SK-MEL-5 (cell line): ENCODE data around the gene PTDSS2. TPM values are rescaled to one million over a fixed set of nuclear protein-coding genes. Genes with fewer than 3 reads are reported as not detected.

ENCODE experiments used
- DNase-seq: peaks from one replicate; pipeline ENCODE4 v3.0.0-alpha.2; 2016; ENCODE audit warnings: low read depth, low spot score
- in situ Hi-C: cut with HindIII; loops from 2 replicates; pipeline ENCODE4 v1.10.0; 2016; ENCODE audit warnings: low sequenced_read_pairs, high pct_unique_total_duplicates, low pct_unique_long_range_greater_than_20kb
- total RNA-seq: library from RNA; depleted of rRNA; stranded (reverse); fragments of >200 nt; shearing (Covaris generic); gene quantifications from 2 replicates; pipeline ENCODE4 v1.2.3, GENCODE V29; 2014

PTDSS2 gene
- total RNA-seq, 1 experiment from 2014 or later, result 41.7 TPM

DNA sequence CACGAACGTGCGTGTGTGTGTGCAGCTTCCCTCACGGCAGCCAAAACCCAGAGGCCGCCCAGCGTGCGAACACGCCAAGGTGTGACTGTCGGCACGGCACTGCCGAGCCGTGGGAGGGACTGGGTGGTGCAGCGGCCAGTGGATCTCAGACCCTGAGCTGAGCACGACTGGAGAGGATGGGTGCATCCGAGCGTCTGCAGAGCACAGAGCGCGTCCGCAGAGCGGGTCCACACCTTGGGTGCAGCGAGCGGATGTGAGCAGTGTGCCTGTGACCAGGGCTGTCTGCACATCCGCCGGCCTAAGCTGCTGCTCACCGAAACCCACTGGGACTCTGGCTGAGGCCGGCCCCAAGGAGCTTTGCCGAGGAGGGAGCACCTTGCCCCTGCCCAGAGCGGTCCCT, 22.7 kb downstream of the PTDSS2 start:
- no peak for DNase-seq
- in situ Hi-C loops, result no loop called here

DNA sequence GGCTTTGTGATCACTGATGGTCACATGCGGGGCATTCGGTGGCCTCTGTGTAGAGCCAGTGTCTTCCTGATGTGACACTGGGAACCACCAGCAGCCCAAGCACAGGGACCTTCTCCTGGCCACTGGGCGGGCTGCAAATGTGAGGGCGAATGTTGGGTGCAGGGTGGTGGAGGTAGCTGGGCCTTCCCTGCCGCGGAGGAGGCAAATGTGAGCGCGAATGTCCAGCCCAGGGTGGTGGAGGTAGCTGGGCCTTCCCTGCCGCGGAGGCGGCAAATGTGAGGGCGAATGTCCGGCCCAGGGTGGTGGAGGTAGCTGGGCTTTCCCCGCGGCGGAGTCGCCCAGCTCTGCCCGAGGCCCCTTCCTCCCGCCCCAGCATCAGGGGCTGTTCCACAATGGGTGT, 23.3 kb downstream of the PTDSS2 start:
- in situ Hi-C loops, result no loop called here
- DNase-seq, result no peak

DNA sequence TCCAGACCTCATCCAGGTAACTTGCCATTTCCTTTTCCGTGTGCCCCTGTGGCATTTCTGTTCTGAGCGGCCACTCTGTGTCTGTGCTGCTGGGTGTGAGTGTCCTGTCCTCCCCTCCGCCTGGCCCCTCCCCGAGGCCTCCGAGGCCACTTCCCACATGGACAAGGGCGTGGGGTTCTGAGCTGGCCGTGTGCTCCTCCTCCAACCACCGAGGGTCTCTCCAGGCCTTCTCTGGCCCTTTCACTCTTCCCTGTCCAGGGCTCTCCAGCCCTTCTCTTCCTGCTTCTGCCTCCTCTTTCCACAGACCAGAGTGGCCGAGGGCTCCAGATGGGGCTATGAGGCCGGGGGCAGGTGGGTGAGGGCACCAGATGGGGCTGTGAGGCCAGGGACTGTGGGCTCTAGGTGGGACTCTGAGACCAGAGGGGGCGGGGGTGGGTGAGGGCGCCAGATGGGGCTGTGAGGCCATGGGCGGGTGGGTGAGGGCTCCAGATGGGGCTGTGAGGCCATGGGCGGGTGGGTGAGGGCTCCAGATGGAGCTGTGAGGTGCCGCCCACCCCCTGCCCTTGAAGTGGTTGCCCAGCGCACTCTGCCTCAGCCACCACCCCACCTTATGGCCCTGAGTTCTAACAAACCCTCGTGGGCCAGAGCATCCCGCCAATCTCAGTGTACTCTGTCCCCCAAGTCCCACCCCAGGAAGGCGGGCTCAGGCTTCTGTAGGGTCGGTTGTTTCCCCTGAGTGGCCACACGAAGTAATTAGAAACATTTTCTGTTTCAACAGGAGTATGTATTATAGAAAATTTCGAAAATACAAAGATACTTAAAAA, 24.1 kb downstream of the PTDSS2 start:
- in situ Hi-C loops, result no loop called here
- DNase-seq, result no peak

DNA sequence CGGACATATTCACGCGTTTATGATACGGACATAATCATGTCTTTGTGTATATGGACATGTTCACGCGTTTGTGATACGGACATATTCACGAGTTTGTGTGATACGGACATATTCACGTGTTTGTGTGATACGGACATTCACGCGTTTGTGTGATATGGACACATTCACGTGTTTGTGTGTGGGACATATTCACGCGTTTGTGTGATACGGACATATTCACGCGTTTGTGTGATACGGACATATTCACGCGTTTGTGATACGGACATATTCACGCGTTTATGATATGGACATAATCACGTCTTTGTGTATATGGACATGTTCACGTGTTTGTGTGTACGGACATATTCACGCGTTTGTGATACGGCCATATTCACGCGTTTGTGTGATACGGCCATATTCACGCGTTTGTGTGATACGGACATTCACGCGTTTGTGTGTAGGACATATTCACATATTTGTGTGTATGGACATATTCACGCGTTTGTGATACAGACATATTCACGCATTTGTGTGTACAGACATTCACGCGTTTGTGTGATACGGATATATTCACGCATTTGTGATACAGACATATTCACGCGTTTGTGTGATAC, 24.9 kb downstream of the PTDSS2 start:
- DNase-seq, result no peak
- in situ Hi-C loops, result no loop called here

DNA sequence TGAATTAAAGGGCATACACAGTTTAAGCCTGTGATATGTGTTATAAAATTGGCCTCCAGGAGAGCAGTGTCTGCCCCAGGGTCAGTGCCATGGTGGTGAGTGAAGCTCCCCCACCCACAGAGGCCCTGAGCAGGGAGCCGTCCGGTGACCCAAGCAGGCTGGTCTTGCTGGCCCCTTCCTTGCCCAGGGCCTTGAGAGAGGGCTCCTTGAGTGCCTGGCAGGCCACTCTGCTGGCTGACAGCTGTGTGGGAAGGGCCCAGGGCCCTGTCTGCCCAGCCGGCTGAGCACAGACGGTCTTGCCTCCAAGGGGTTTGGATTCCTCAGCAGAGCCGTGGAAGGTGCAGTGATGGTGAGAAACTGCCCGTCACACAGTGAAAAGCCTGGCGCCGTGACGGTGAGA, 25.9 kb downstream of the PTDSS2 start:
- DNase-seq, result no peak
- in situ Hi-C loops, result no loop called here

DNA sequence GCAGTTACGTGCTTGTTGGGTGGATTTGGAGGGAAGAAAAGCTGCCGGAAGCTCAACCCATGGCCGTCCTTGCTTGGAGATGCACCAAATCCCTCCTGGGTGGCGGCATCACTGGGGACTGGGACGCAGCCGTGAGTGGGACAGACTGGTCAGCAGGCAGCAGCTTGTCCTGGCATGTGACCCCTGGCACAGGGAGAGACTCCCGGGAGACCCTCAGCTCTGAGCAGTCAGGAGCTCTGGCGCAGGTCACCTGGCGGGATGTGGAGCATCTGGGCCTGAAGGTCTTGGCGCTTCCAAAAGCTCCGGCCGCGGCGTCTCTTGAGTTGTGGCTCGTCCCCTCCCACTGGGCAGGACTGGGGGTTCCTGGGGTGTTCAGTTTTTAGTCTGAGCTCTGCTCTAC, 26.3 kb downstream of the PTDSS2 start:
- DNase-seq, result no peak
- in situ Hi-C loops, result no loop called here

DNA sequence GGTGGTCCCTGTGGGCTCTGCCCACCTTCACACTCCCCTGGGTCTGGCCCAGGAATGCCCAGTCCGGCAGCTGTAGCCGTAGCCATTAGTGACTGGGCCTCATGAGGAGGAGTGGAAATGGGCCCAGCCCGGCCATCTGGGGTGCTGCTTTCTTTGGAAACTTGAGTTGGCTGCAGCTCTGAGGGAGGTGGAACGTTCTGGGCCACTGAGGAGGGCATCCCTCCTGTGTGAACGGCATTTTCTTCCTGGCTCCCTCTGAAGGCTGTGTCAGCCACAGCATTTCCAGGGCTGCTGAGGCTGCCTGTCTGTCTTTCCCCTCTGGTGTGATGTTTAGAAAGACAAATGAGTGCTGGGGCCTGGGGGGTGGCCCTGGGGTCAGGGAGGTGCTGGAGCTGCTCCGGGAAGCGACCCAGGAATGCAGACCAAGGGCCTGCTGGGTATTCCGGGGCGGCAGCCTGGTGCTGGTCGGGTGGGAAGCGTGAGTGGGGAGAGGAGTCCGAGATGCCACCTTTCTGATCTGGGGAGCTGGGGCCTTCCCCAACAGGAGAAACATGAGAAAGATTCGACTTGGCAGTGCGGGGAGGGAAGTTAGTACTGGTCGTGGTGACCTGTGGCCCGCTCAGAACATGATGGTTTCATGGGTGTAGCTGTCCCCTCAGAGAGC, 27.1 kb downstream of the PTDSS2 start:
- DNase-seq, result no peak
- in situ Hi-C loops, result no loop called here

DNA sequence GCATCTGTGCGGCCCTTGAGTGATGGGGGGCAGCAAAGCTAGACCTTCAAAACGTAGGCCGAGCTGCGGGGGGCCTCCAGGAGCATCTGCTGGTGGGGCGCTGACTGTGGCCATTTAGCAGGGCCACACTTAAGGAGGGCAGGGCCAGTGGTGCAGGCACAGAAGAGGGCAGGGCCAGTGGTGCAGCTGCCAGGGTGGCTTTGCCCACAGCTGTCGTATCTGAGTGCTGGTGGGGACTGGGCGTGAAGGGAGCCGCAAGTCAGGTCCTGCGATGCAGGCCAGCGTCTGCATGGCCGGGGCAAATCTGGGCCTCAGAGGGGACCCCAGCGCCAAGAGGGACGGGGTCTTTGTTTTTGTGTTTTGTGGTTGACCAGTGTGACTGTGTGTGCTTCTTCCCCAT, 29.2 kb downstream of the PTDSS2 start:
- no peak for DNase-seq
- in situ Hi-C loops, result no loop called here

DNA sequence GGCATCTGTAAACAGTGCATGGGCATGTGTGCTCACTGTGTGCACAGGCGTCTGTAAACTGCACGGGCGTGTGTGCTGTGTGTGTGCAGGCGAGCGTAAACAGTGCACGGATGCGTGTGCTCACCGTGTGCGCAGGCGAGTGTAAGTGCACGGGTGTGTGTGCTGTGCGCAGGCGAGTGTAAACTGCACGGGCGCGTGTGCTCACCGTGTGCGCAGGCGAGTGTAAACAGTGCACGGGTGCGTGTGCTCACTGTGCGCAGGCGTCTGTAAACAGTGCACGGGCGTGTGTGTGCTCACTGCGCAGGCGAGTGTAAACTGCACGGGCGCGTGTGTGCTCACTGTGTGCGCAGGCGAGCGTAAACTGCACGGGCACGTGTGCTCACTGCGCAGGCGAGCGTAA, 34.5 kb downstream of the PTDSS2 start:
- in situ Hi-C loops, result no loop called here
- no peak for DNase-seq

DNA sequence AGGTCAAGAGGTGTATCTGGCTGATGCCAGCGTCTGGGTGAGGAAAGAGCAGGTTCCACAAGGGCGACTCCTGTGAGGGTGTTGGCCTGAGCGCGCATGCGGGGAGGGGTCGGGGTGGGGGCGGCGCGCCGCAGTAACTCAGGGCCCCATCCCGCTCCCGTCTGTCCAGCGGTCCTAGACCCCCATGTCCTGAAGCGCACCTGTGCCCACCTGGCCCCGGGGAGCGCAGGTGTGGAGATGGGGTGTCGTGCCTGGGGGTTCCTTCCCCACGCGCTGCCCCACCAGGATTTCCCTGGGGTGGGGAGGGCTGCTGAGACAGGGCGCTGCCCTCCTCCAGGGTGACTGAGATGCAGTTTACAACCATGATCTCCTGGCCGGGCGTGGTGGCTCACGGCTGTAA, 36.1 kb downstream of the PTDSS2 start:
- in situ Hi-C loops, result no loop called here
- no peak for DNase-seq

DNA sequence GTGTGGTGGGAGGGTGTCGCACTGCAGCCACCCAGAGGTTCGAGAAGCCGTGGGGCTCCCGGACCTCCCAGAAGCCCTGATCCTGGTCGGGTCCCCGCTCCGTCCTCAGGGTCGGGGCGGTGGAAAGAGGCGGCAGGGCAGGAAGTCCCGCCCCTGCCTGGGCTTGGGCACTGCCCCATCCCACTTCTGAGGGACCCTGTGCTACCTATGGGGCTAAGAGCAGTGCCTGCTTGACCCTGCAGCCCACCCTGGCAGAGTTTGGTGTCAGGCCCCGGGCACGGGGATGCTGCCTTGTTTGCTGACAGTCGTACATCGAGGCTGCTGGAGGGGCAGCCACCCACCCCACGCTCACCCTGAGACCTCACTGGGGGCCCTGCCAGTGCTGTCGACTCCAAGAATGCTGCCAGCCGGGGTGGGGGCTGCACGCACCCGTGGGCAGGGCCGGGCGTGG, 37.5 kb downstream of the PTDSS2 start:
- DNase-seq, result no peak
- in situ Hi-C loops, result no loop called here

DNA sequence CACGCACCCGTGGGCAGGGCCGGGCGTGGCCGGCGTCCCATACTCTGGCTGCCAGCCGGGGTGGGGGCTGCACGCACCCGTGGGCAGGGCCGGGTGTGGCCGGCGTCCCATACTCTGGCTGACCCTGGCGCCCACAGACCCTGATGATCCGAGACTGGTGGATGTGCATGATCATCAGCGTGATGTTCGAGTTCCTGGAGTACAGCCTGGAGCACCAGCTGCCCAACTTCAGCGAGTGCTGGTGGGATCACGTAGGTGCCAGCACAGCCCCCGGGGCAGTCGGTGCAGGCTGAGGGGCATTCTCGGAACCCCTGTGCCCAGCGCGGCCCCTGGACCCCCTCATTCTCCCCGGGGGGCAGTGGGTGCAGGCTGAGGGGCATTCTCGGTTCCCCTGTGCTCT, 38.0 kb downstream of the PTDSS2 start:
- DNase-seq, result no peak
- in situ Hi-C loops, result no loop called here

DNA sequence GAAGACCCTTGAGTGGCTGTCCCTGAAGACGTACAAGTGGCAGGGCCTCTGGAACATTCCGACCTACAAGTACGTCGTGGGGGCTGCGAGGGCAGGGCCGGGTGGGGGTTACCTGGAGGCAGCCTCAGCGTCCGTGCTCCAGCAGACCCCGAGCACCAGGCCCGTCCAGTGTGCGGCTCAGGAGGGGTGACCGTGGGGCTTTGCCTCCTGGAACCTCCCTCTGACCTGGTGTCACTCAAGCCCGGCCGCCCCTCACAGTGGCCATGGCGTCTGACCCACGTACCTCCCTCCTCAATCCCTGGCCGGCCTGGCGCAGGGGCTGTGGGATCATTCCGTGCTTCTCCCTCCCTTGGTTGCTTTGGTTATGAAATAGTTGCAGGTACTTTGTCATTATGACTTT, 38.5 kb downstream of the PTDSS2 start:
- DNase-seq, result no peak
- in situ Hi-C loops, result no loop called here

DNA sequence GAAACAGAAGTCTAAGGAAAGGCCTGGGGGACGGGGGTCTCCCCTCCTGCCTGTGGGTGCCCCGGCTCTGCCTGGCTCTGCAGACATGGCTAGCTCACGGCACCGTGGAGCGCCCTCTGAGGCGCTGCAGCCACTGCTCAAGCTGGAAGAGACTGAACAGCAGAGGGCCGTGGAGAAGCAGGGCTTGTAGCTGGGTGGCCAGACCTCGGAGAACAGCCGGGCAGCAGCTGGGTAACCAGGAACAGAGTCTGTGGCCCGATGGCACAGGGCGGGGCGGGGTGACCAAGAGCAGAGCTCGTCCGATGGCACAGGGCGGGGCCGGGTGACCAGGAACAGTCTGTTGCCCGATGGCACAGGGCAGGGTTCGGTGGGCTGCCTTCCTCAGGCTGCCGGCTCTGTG, 38.9 kb downstream of the PTDSS2 start:
- DNase-seq, result no peak
- in situ Hi-C loops, result no loop called here

DNA sequence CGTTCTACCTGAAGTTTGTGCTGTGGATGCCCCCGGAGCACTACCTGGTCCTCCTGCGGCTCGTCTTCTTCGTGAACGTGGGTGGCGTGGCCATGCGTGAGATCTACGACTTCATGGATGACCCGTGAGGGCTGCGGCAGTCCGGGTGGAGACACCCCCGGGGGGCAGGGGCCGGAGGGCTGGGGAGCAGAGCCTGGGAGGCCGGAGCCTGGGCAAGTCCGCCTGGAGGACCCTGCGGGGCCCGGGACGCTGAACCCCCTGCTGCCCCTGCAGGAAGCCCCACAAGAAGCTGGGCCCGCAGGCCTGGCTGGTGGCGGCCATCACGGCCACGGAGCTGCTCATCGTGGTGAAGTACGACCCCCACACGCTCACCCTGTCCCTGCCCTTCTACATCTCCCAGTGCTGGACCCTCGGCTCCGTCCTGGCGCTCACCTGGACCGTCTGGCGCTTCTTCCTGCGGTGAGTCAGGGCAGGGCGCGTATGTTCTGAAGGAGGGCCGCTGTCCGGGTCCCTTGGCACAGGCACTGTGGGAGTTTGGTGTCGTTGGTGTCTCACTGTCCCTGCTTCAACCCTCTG, 39.6 kb downstream of the PTDSS2 start:
- no peak for DNase-seq
- in situ Hi-C loops, result no loop called here

DNA sequence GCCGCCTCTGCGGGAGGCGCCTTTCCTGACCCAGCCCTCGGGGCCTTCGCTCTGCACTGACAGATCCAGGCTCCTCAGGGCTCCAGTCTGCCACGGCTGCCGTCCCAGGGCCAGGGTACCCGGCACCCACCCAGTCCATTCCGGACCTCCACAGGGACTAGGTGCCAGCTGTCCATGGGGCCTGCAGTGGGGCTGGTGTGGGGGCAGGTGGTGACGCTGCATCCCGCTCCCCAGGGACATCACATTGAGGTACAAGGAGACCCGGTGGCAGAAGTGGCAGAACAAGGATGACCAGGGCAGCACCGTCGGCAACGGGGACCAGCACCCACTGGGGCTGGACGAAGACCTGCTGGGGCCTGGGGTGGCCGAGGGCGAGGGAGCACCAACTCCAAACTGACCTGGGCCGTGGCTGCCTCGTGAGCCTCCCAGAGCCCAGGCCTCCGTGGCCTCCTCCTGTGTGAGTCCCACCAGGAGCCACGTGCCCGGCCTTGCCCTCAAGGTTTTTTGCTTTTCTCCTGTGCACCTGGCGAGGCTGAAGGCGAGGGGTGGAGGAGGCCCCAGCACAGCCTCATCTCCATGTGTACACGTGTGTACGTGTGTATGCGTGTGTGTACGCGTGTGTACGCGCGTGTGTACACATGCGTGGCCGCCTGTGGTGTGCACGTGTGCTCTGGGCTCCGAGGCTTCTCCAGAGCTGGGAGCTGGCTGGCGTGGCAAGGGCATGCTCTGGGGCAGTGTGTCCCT, 40.3 kb downstream of the PTDSS2 start:
- in situ Hi-C loops, result no loop called here

DNA sequence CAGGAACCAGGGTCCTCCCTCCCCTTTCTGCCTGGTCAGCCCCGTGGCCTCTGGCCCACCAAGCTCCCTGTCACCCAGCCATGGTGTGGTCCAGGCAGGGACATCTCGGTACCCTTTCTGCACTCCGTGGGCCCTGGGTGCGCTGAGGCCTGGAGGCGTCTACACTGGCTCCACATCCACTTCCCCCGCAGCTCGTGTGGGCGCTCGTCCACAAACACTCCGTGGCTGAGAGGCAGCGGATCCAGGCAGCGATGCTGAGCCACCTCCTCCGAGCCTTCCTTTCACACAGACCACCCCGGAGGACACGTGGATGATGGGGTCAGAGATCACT, 40.8 kb downstream of the PTDSS2 start:
- DNase-seq, result no peak
- in situ Hi-C loops, result no loop called here

More for the DNA sequence above, 40.3 kb downstream of the PTDSS2 start:
- DNase-seq, result no peak

DNA sequence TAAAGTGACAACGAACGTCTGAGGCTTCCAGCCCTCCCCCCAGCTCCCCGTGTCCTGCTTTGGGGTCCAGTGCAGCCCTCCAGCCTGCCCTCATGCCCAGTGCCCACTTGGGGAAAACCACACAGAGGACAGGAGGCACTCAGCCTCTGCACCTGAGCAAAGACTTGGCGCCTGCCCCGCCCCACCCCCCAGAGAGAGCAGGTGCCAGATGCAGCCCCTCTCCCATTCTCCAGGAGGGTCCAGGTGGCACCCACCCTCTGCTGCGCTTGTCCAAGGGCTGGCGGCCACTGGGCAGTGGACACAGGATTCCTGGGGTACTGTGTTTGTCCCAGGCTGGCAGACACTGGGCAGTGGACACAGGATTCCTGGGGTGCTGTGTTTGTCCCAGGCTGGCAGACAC, 41.3 kb downstream of the PTDSS2 start:
- in situ Hi-C loops, result no loop called here

More for the DNA sequence above, 41.3 kb downstream of the PTDSS2 start:
- no peak for DNase-seq
